ENCODE results near the gene CASQ1. TPM values are rescaled to one million over a fixed set of nuclear protein-coding genes. Genes with fewer than 3 reads are reported as not detected.

CASQ1 gene
- total and polyA plus RNA-seq, 4 donors = 1.6 to 15.2 (median 3.9) TPM

DNA sequence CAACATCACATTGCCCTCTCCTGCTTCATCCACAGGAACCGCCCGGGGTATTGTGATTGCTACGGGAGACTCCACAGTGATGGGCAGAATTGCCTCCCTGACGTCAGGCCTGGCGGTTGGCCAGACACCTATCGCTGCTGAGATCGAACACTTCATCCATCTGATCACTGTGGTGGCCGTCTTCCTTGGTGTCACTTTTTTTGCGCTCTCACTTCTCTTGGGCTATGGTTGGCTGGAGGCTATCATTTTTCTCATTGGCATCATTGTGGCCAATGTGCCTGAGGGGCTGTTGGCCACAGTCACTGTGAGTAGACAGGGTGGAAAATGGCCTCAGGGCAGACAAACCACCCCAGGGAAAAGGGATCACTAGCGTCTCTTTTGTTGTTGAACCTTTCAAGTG, 26.3 kb upstream of the CASQ1 start:
- ATAC-seq (ENCODE audit: low FRiP score) = no peak
- Histone ChIP-seq H3K4me3 (ENCODE audit: low read length in 2 of 2) (no peak overlapping the region), H3K36me3 (ENCODE audit: control insufficient read depth in 1 of 2, insufficient read depth in 2 of 2, low read length in 1 of 2) (no peaks in the 10 kb centered on the region), H3K27me3 (ENCODE audit: control insufficient read depth in 1 of 2, insufficient read depth in 2 of 2, low read length in 1 of 2) (no peaks in the 10 kb centered on the region), H3K4me1 (ENCODE audit: control insufficient read depth in 1 of 2, insufficient read depth in 2 of 2, low read length in 2 of 2) (peaks cover 0 to 4% of the 10 kb centered on the region in 2 donors), H3K9me3 (ENCODE audit: control insufficient read depth, low read length) (no peaks in the 10 kb centered on the region), H3K27ac (ENCODE audit: low read depth in 1 of 2, low read length in 2 of 2) (no peak overlapping the region)
- no peak for DNase-seq
- WGBS, 2 donors = 82 to 86% methylated on average over 10 of the region's 10 CpGs
- intact Hi-C loops (cut with DNase I) = no loop called here

DNA sequence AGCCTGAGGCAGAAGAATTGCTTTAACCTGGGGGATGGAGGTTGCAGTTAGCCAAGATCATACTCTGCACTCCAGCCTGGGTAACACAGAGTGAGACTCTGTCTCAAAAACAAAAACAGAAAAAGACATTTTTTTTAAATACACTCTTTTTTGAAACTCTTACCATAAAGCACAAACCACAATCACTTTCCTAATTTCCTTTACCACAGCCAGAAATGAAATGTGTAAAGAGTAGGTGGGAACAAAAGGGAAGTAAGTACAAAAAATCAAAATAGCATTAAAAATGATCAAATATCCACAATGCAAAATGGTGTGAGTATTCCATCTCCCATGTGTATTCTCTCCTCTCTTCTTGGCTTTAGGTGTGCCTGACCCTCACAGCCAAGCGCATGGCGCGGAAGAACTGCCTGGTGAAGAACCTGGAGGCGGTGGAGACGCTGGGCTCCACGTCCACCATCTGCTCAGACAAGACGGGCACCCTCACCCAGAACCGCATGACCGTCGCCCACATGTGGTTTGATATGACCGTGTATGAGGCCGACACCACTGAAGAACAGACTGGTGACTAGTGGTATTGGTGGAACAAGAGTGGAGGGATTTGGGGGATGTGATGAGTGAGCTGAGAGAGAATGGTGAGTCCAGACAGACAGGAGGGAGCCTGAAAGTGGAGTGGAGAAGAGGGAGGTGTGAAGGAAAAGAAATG, 24.1 kb upstream of the CASQ1 start:
- no peak for ATAC-seq (ENCODE audit: low FRiP score)
- DNase-seq = no peak

DNA sequence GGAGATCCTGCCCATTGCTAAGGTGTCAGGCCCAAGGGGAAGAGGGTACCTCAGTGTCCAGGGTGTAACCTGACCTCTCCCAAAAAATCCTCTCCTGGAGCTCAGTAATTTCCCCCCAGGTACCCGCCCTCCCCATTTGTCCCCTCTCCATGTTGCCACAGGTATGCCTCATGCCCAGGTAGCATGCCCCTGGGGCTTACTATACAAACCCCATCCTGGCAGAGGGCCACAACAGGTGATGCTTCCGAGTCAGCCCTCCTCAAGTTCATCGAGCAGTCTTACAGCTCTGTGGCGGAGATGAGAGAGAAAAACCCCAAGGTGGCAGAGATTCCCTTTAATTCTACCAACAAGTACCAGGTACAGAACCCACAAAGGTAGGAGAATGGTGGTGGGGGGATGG, 23.3 kb upstream of the CASQ1 start:
- no peak for ATAC-seq (ENCODE audit: low FRiP score)
- DNase-seq = no peak
- no peaks in the 10 kb centered on the region for H3K36me3 ChIP-seq (ENCODE audit: control insufficient read depth in 1 of 2, insufficient read depth in 2 of 2, low read length in 1 of 2)
- no peaks in the 10 kb centered on the region for H3K4me1 ChIP-seq (ENCODE audit: control insufficient read depth in 1 of 2, insufficient read depth in 2 of 2, low read length in 2 of 2)
- no peaks in the 10 kb centered on the region for H3K27me3 ChIP-seq (ENCODE audit: control insufficient read depth in 1 of 2, insufficient read depth in 2 of 2, low read length in 1 of 2)
- no peak overlapping the region for H3K4me3 ChIP-seq (ENCODE audit: low read length in 2 of 2)
- H3K27ac ChIP-seq (ENCODE audit: low read depth in 1 of 2, low read length in 2 of 2) = no peak overlapping the region
- 88 to 89% methylated on average over 4 of the region's 4 CpGs for WGBS, 2 donors
- H3K9me3 ChIP-seq (ENCODE audit: control insufficient read depth, low read length) = no peaks in the 10 kb centered on the region
- intact Hi-C loops (cut with DNase I) = no loop called here

More for the DNA sequence above, 24.1 kb upstream of the CASQ1 start:
- Histone ChIP-seq H3K4me1 (ENCODE audit: control insufficient read depth in 1 of 2, insufficient read depth in 2 of 2, low read length in 2 of 2) (no peaks in the 10 kb centered on the region), H3K36me3 (ENCODE audit: control insufficient read depth in 1 of 2, insufficient read depth in 2 of 2, low read length in 1 of 2) (no peaks in the 10 kb centered on the region), H3K4me3 (ENCODE audit: low read length in 2 of 2) (no peak overlapping the region), H3K9me3 (ENCODE audit: control insufficient read depth, low read length) (no peaks in the 10 kb centered on the region), H3K27me3 (ENCODE audit: control insufficient read depth in 1 of 2, insufficient read depth in 2 of 2, low read length in 1 of 2) (no peaks in the 10 kb centered on the region), H3K27ac (ENCODE audit: low read depth in 1 of 2, low read length in 2 of 2) (no peak overlapping the region)
- intact Hi-C loops (cut with DNase I) = no loop called here
- 83 to 89% methylated on average over 12 of the region's 12 CpGs for WGBS, 2 donors

DNA sequence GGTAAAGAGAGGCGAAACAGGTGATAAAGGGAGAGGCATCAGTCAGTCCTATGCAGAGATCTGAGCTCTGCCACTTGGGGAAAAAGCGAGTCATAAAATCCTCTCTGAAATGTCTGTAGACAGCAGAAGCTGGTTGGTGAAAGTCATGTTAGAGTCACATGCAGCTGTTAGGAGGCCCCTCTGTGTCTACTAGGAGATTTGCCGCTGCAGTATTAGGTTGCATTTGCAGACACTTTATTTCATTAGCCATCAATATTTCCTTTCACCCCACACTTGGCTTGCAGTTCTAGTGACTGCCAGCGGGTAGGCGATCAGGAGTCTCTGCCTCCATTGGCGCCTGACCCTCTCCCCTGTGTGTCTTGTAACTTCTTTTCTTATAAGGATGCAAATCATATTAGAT, 22.8 kb upstream of the CASQ1 start:
- Histone ChIP-seq H3K27me3 (ENCODE audit: control insufficient read depth in 1 of 2, insufficient read depth in 2 of 2, low read length in 1 of 2) (no peaks in the 10 kb centered on the region), H3K36me3 (ENCODE audit: control insufficient read depth in 1 of 2, insufficient read depth in 2 of 2, low read length in 1 of 2) (no peaks in the 10 kb centered on the region), H3K27ac (ENCODE audit: low read depth in 1 of 2, low read length in 2 of 2) (no peak overlapping the region), H3K4me1 (ENCODE audit: control insufficient read depth in 1 of 2, insufficient read depth in 2 of 2, low read length in 2 of 2) (no peaks in the 10 kb centered on the region), H3K4me3 (ENCODE audit: low read length in 2 of 2) (no peak overlapping the region), H3K9me3 (ENCODE audit: control insufficient read depth, low read length) (no peaks in the 10 kb centered on the region)
- WGBS, 2 donors = 93 to 94% methylated on average over 6 of the region's 6 CpGs
- DNase-seq = no peak
- intact Hi-C loops (cut with DNase I) = no loop called here
- ATAC-seq (ENCODE audit: low FRiP score) = no peak

DNA sequence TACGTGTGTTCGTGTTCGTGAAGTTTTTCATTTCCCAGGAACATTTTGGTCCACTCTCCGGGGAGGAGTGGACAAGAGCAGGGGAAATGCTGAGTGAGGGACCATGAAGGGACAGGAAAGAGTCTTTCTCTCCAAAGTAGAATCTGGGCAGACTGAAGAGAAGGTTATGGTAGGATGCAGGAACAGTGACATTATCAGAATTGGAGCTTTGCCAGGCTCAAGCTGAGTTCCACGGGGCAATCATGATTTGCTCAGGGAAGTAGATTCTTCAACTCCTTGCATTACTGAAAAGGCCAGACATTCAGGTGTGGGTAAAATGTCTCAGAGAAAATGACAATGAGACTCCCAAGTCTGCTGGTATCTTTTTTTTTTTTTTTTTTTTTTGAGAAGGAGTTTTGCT, 22.4 kb upstream of the CASQ1 start:
- ATAC-seq (ENCODE audit: low FRiP score) (no peak), DNase-seq (no peak)
- no peak overlapping the region for H3K4me3 ChIP-seq (ENCODE audit: low read length in 2 of 2)
- no peaks in the 10 kb centered on the region for H3K36me3 ChIP-seq (ENCODE audit: control insufficient read depth in 1 of 2, insufficient read depth in 2 of 2, low read length in 1 of 2)
- no peaks in the 10 kb centered on the region for H3K27me3 ChIP-seq (ENCODE audit: control insufficient read depth in 1 of 2, insufficient read depth in 2 of 2, low read length in 1 of 2)
- no peaks in the 10 kb centered on the region for H3K4me1 ChIP-seq (ENCODE audit: control insufficient read depth in 1 of 2, insufficient read depth in 2 of 2, low read length in 2 of 2)
- 74 to 82% methylated on average over 5 of the region's 5 CpGs for WGBS, 2 donors
- no peaks in the 10 kb centered on the region for H3K9me3 ChIP-seq (ENCODE audit: control insufficient read depth, low read length)
- intact Hi-C loops (cut with DNase I) = no loop called here
- H3K27ac ChIP-seq (ENCODE audit: low read depth in 1 of 2, low read length in 2 of 2) = no peak overlapping the region

DNA sequence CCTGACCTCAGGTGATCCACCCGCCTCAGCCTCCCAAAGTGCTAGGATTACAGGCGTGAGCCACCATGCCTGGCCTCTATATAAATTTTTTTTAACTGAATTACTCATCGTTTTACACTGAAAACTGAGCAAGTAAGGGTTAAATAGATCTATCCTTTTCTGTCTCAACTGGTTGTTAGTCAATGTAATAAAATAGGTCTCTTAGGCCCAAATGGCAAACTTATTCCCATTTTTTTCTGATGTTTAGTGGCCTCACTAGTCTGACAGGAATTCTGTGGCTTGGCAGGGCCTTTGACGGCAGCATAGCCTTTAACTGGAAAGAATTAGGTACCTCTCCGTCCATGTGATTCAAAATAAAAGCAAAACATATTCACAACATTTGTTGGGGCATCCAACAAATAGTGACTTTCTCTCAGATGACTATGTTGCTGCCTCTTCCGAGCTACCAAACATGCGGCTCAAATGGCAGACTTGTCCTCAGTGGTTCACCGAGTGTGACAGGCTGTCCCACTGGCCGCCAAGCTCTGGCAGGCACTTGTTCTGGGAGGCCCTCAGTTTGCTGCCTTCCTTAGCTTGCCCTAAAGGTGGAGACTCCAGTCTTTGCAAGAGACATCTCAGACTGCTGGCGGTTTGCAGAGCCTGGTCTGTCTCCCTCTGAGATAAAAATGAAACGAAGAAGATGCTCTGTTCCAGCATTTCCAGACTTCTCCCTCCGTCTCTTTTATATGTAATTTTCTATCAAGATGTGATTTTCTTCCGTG, 21.6 kb upstream of the CASQ1 start:
- WGBS, 2 donors = 88 to 92% methylated on average over 13 of the region's 13 CpGs
- Histone ChIP-seq H3K4me1 (ENCODE audit: control insufficient read depth in 1 of 2, insufficient read depth in 2 of 2, low read length in 2 of 2) (no peaks in the 10 kb centered on the region), H3K9me3 (ENCODE audit: control insufficient read depth, low read length) (no peaks in the 10 kb centered on the region), H3K36me3 (ENCODE audit: control insufficient read depth in 1 of 2, insufficient read depth in 2 of 2, low read length in 1 of 2) (no peaks in the 10 kb centered on the region), H3K27ac (ENCODE audit: low read depth in 1 of 2, low read length in 2 of 2) (no peak overlapping the region), H3K4me3 (ENCODE audit: low read length in 2 of 2) (no peak overlapping the region), H3K27me3 (ENCODE audit: control insufficient read depth in 1 of 2, insufficient read depth in 2 of 2, low read length in 1 of 2) (no peaks in the 10 kb centered on the region)
- DNase-seq (no peak), ATAC-seq (ENCODE audit: low FRiP score) (no peak)
- intact Hi-C loops (cut with DNase I) = no loop called here

DNA sequence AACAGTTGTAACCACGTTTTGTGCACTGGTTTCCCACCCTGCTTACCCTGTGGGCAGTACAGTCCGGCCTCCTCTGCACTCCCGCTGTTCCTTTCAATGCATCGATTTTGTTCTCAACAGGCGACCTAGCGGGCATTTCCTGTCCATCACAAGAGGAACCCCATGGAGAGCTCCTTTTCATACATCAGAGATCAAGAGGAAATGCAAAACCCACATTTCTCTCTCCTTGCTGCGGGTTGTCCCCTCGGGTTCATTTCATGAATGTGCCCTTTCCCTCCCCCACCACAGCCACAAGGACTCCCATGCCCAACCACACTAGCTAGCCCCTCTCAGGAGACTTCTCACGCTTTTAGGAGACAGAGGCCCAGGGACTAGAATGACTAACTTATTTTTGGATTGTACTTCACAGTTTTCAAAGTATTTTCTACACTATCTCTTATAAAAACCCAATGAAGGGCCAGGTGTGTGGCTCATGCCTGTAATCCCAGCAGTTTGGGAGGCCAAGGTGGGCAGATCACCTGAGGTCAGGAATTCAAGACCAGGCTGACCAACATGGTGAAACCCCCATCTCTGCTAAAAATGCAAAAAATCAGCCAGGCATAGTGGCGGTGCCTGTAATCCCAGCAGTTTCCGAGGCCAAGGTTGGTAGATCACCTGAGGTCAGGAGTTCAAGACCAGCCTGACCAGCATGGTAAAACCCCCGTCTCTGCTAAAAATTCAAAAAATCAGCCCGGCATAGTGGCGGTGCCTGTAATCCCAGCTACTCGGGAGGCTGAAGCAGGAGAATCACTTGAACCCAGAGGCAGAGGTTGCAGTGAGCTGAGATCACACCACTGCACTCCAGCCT, 20.6 kb upstream of the CASQ1 start:
- no peak overlapping the region for H3K27ac ChIP-seq (ENCODE audit: low read depth in 1 of 2, low read length in 2 of 2)
- no peak overlapping the region for H3K4me3 ChIP-seq (ENCODE audit: low read length in 2 of 2)
- DNase-seq (no peak), ATAC-seq (ENCODE audit: low FRiP score) (no peak)
- H3K4me1 ChIP-seq (ENCODE audit: control insufficient read depth in 1 of 2, insufficient read depth in 2 of 2, low read length in 2 of 2) = no peaks in the 10 kb centered on the region
- H3K9me3 ChIP-seq (ENCODE audit: control insufficient read depth, low read length) = no peaks in the 10 kb centered on the region
- H3K27me3 ChIP-seq (ENCODE audit: control insufficient read depth in 1 of 2, insufficient read depth in 2 of 2, low read length in 1 of 2) = no peaks in the 10 kb centered on the region
- WGBS, 2 donors = 73 to 76% methylated on average over 15 of the region's 15 CpGs
- H3K36me3 ChIP-seq (ENCODE audit: control insufficient read depth in 1 of 2, insufficient read depth in 2 of 2, low read length in 1 of 2) = no peaks in the 10 kb centered on the region
- intact Hi-C loops (cut with DNase I) = no loop called here

DNA sequence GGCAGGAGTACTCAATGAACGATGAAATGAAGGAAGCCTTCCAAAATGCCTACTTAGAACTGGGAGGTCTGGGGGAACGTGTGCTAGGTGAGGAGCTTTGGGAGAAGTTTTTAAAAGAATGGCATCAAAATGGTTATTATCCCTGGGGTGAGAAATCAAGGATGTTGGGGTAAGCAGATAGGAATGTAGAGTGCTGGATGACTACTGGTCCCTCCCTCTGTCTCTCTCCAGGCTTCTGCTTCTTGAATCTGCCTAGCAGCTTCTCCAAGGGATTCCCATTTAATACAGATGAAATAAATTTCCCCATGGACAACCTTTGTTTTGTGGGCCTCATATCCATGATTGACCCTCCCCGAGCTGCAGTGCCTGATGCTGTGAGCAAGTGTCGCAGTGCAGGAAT, 19.0 kb upstream of the CASQ1 start:
- Histone ChIP-seq H3K4me3 (ENCODE audit: low read length in 2 of 2) (no peak overlapping the region), H3K36me3 (ENCODE audit: control insufficient read depth in 1 of 2, insufficient read depth in 2 of 2, low read length in 1 of 2) (no peaks in the 10 kb centered on the region), H3K9me3 (ENCODE audit: control insufficient read depth, low read length) (no peaks in the 10 kb centered on the region), H3K27me3 (ENCODE audit: control insufficient read depth in 1 of 2, insufficient read depth in 2 of 2, low read length in 1 of 2) (no peaks in the 10 kb centered on the region), H3K4me1 (ENCODE audit: control insufficient read depth in 1 of 2, insufficient read depth in 2 of 2, low read length in 2 of 2) (no peaks in the 10 kb centered on the region), H3K27ac (ENCODE audit: low read depth in 1 of 2, low read length in 2 of 2) (no peak overlapping the region)
- intact Hi-C loops (cut with DNase I) = no loop called here
- WGBS, 2 donors = 94 to 96% methylated on average over 4 of the region's 4 CpGs
- no peak for ATAC-seq (ENCODE audit: low FRiP score)
- DNase-seq = no peak
